Esophagus (tissue), 2 donors: ENCODE data around the gene SORBS1. TPM values are rescaled to one million over a fixed set of nuclear protein-coding genes. Genes with fewer than 3 reads are reported as not detected.

Experiments
- H3K27ac ChIP-seq, 2 donors: one replicate each; pipeline ENCODE4 v1.5.1; 2013; ENCODE audit warnings: low read depth in 2 of 2, mild to moderate bottlenecking in 2 of 2, inconsistent platforms in 1 of 2, low read length in 1 of 2, moderate library complexity in 1 of 2
- H3K27me3 ChIP-seq, 2 donors: one replicate each; pipeline ENCODE4 v1.6.1; 2013; ENCODE audit warnings: low read length in 2 of 2, control low read depth in 1 of 2, mild to moderate bottlenecking in 1 of 2; ENCODE audit not compliant: insufficient read depth in 2 of 2, control insufficient read depth in 1 of 2
- H3K36me3 ChIP-seq, 2 donors: one replicate each; pipeline ENCODE4 v1.6.1; 2013; ENCODE audit warnings: low read length in 1 of 2; ENCODE audit not compliant: control insufficient read depth in 2 of 2, insufficient read depth in 2 of 2
- H3K4me1 ChIP-seq, 2 donors: one replicate each; pipeline ENCODE4 v1.6.1; 2013; ENCODE audit warnings: low read length in 1 of 2; ENCODE audit not compliant: control insufficient read depth in 2 of 2, insufficient read depth in 2 of 2
- H3K4me3 ChIP-seq, 2 donors: one replicate each; pipeline ENCODE4 v1.5.1; 2013; ENCODE audit warnings: low read length in 2 of 2, mild to moderate bottlenecking in 2 of 2, low read depth in 1 of 2, moderate library complexity in 1 of 2
- H3K9me3 ChIP-seq, 2 donors: one replicate each; pipeline ENCODE4 v1.6.1; 2013; ENCODE audit warnings: mild to moderate bottlenecking in 2 of 2, low read depth in 1 of 2, low read length in 1 of 2, moderate library complexity in 1 of 2; ENCODE audit not compliant: control insufficient read depth in 2 of 2, insufficient read depth in 1 of 2
- WGBS, 2 donors: extraction: QIAGEN DNeasy Blood & Tissue Kit; methylation state at CpG; one replicate each; pipeline ENCODE4 v1.1.7; 2013; 5-methylcytosine and 5-hydroxymethylcytosine counted together
- polyA plus RNA-seq, 2 donors: library from polyadenylated mRNA; stranded (reverse); fragments of 200-250 nt; gene quantifications; one replicate each; pipeline ENCODE4 v1.2.3, GENCODE V29; 2013
- donor health status: healthy with polysubstance abuse.
- donor health status: Bipolar disorder and iron deficiency.

SORBS1 gene
- polyA plus RNA-seq, 2 donors = 32.7 to 66.3 TPM

DNA sequence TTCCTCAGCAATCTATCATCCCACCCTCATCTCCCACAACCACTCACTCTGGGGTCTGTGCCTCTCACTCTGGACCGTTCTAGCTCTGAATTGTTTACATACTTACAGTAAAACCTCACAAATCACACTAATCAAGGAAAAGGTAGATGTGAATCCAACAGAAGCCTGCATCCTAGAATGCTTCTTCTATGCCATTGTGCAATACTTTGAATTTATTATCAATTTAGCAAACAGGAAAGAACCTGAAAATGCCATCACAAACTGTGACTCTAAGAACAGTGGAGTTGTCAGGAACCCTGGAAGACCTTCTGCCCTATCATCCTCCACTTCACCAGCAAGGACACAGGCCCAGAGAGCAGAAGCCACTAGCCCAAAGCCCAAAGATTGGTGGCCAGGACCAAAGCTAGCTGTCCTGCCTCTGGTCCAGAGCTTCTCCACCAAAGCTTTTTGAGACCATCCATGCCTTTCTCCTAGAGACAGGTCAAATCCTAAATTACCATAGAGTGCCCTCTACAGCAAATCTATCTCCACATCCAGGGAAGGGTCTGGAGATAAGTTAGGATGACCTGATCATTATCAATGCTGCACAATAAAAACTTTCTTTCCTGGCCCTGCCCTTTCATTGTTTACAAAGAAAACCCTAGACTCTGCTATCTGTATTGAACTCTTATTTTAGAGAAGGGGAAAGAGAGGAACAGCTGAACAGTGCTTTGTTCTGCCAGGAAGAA is 2.4 kb downstream of the SORBS1 start:
- peak overlapping the region in 1 of 2 donors; percentile 74 for H3K4me3 ChIP-seq
- H3K36me3 ChIP-seq = no peaks in the 10 kb centered on the region
- no peaks in the 10 kb centered on the region for H3K4me1 ChIP-seq
- peak overlapping the region; percentile 47 to 87 for H3K27ac ChIP-seq
- WGBS, 2 donors = 58 to 74% methylated on average over 1 of the region's 1 CpG
- no peaks in the 10 kb centered on the region for H3K9me3 ChIP-seq
- H3K27me3 ChIP-seq = no peaks in the 10 kb centered on the region

DNA sequence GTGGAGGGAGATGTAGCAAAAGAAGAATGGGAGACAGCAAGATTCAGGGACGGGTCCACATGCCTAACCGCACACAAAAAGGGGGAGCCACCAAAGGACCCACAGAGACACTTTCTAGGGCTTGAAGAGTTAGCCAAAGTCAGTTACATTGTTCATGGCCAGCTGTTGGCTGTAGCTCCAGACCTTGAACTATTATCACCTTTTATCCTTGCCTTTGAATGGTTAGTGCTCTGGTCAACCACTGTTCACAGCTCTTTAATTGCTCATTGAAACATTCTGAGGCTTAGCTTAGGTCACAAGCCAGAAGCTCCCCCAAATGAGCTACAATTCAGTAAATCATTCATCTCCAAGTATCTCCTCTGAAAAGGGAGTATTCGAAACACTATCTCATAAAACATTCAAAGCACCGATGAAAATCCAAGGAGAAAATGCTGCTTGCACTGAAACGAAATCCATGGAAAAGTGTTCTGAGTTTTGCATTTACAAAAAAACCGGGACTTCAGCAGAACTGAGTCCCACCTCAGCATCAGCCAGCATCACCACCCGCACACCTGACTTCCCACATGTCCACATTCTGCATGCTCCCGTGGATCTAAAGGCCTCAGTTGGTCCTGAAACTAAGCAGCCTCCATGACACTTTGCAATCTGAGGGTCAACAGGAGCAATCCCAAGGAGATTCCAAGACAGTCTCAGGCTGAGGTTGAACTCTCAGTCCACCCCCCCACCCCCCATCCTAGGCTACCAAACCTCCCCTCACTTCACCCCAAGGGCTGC is 4.0 kb downstream of the SORBS1 start:
- H3K4me1 ChIP-seq = no peaks in the 10 kb centered on the region
- 72 to 75% methylated on average over 8 of the region's 8 CpGs for WGBS, 2 donors
- H3K9me3 ChIP-seq = no peaks in the 10 kb centered on the region
- H3K27ac ChIP-seq = peak overlapping the region in 1 of 2 donors; percentile 67
- no peaks in the 10 kb centered on the region for H3K36me3 ChIP-seq
- peak overlapping the region in 1 of 2 donors; percentile 27 for H3K4me3 ChIP-seq
- H3K27me3 ChIP-seq = no peaks in the 10 kb centered on the region

DNA sequence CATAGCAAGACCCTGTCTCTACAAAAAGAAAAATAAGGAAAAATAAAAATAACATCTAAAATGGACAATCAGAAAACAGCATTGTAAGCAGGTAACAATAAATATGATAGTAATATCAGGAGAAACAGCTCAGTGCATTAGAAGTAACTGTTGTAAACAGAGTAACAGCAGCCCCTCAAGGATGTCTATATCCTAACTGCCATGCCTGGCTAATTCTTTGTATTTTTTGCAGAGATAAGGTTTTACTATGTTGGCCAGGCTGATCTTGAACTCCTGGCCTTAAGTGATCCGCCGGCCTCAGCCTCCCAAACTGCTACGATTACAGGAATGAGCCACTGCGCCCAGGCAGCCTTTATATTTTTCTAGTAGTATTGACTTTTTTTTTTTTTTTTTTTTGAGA is 7.5 kb downstream of the SORBS1 start:
- 95 to 96% methylated on average over 4 of the region's 4 CpGs for WGBS, 2 donors
- no peaks in the 10 kb centered on the region for H3K9me3 ChIP-seq
- H3K27ac ChIP-seq = no peak overlapping the region
- no peaks in the 10 kb centered on the region for H3K27me3 ChIP-seq
- H3K36me3 ChIP-seq = no peaks in the 10 kb centered on the region
- H3K4me3 ChIP-seq = no peak overlapping the region
- peaks cover 2 to 3% of the 10 kb centered on the region in 2 donors for H3K4me1 ChIP-seq

DNA sequence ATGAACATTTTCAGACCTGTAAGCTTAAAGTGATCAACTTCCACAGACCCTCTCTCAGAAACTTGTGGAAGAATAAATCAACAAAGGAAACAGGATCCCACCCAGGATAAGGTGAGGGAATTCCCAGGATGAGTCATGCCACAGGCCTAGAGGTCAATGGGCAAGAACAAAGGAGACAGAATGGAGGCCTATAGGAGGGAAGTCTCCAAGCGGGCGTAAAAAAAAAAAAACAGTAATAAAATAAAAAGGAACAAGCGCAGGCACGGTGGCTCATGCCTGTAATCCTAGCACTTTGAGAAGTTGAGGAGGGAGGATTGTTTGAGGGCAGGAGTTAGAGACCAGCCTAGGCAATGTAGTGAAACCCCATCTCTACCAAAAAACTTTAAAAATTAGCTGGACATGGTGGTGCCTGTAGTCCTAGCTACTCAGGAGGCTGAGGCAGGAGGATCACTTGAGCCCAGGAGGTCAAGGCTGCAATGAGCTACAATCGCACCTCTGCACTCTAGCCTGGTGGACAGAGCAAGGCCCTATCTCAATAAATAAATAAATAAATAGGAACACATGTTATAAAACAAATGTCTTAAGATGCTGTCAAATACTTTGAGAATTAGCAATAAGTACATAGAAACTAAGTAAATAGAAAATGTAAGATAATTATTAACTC is 8.4 kb downstream of the SORBS1 start:
- H3K4me3 ChIP-seq = no peak overlapping the region
- peaks cover 2 to 3% of the 10 kb centered on the region in 2 donors for H3K4me1 ChIP-seq
- H3K9me3 ChIP-seq = no peaks in the 10 kb centered on the region
- peak overlapping the region; percentile 15 to 39 for H3K27ac ChIP-seq
- H3K36me3 ChIP-seq = no peaks in the 10 kb centered on the region
- H3K27me3 ChIP-seq = no peaks in the 10 kb centered on the region
- 63 to 75% methylated on average over 5 of the region's 5 CpGs for WGBS, 2 donors

DNA sequence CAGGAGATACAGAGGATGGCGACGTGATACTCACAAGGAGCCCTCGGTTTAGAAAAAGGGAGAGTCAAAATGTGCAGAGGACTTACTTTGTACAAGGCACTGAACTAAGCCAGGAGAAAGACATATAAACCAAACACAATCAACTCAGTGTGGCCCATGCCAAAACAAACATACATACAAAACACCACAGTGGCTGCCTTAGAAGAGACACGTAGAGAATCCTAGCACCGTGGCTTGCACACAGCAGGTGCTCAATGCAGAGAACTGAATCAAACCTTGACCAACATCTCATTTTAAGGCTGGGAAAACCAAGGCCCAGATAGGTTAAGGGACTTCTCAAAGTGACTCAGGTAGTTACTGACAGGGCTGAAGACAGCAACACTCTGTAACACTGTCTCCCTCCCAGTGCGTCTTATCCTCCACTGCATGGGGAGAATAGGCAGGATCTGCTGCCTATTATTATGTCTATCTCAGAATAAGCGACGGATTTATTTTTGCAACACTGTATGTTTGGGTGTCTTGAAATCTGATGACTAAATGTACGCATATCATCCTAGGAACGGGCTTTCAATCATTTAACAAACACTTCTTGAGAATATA is 11.0 kb downstream of the SORBS1 start:
- no peaks in the 10 kb centered on the region for H3K36me3 ChIP-seq
- WGBS, 2 donors = 56 to 65% methylated on average over 10 of the region's 10 CpGs
- no peaks in the 10 kb centered on the region for H3K27me3 ChIP-seq
- peak overlapping the region in 1 of 2 donors; percentile 28 for H3K27ac ChIP-seq
- H3K4me1 ChIP-seq = peaks cover 3 to 8% of the 10 kb centered on the region in 2 donors
- no peak overlapping the region for H3K4me3 ChIP-seq
- no peaks in the 10 kb centered on the region for H3K9me3 ChIP-seq

DNA sequence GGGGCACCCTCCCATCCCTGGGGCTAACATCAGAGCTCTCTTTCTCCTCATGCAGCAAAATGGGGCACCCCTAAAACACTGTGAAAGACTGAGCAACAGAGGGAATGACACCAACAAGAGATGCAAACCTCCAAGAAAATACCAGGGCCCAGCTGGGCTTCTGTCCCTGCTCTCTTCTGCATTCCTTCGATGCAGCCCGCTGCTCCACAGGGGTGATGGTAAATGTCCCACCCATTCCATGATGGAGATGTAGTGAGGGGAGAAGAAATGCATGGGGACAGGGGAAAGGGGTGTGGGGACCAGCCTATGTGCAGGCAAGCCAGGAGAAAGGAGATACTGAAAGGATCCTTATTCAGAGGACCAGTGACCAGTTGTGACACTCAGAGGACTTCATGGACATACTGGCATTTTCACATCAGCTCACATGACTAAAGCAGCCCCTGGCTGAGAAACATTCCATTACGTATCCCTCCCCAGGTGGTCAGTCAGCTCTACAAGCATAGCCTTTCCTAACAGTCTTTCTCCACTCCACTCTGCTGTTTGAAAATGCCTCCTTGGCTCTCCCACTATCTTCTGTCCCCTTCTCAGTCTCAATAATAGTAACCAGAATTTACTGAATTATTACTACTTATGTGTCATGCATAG is 13.3 kb downstream of the SORBS1 start:
- Histone ChIP-seq H3K36me3 (no peaks in the 10 kb centered on the region), H3K27me3 (no peaks in the 10 kb centered on the region), H3K9me3 (no peaks in the 10 kb centered on the region), H3K27ac (no peak overlapping the region), H3K4me1 (peaks cover 3 to 8% of the 10 kb centered on the region in 2 donors), H3K4me3 (no peak overlapping the region)
- WGBS, 2 donors = 88% methylated on average over 3 of the region's 3 CpGs

DNA sequence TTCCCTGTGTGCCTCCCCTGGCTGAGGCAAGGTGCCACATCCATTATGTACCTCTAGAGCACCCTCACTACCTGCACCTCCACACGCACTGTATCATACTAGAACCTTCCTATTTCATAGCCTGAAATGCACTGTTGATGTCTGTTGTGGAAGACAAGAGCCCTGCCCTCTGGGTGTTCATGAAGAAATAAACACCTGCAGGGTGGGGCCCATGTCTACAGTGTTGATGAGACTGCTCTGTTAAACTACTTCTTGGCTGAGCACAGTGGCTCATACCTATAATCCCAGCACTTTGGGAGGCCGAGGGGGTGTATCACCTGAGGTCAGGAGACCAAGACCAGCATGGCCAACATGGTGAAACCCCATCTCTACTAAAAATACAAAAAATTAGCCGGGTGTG is 14.0 kb downstream of the SORBS1 start:
- no peaks in the 10 kb centered on the region for H3K36me3 ChIP-seq
- H3K27ac ChIP-seq = peak overlapping the region in 1 of 2 donors; percentile 8
- no peaks in the 10 kb centered on the region for H3K9me3 ChIP-seq
- 88 to 91% methylated on average over 3 of the region's 3 CpGs for WGBS, 2 donors
- H3K4me1 ChIP-seq = peaks cover 3 to 8% of the 10 kb centered on the region in 2 donors
- H3K4me3 ChIP-seq = no peak overlapping the region
- no peaks in the 10 kb centered on the region for H3K27me3 ChIP-seq

DNA sequence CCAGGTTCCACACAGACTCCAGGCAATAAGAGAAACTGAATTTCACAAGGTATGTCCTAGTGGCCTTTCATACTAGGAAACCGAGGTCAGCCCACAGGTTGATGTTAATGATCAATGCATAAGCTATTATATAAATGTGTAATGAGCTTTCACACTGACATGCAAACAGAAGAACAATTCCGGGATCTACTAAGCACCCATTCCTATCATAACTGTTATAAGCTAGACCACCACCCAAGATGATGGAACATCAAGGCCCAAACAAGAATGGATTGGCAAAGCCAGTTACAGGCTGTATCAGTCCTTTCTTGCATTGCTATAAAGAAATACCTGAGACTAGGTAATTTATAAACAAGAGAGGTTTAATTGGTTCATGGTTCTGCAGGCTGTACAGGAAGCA is 15.2 kb downstream of the SORBS1 start:
- Histone ChIP-seq H3K9me3 (no peaks in the 10 kb centered on the region), H3K27ac (peak overlapping the region in 1 of 2 donors; percentile 50), H3K4me3 (no peak overlapping the region), H3K27me3 (no peaks in the 10 kb centered on the region), H3K36me3 (no peaks in the 10 kb centered on the region), H3K4me1 (peaks cover 3 to 7% of the 10 kb centered on the region in 2 donors)
- 77 to 90% methylated on average over 2 of the region's 2 CpGs for WGBS, 2 donors
